Left renal cortex interstitium (tissue), 4 donors: Measurements from ENCODE around the gene FBXO46. TPM values are rescaled to one million over a fixed set of nuclear protein-coding genes. Genes with fewer than 3 reads are reported as not detected.
"Not testable (repeated sequence)": the region's sequence is repeated elsewhere in the genome, so short reads cannot be mapped to it uniquely, and the experiment has no call there.

Source experiments
- DNase-seq, 4 donors: peaks; one replicate each; pipeline ENCODE4 v3.0.0-alpha.2; 2013; ENCODE audit warnings: low read depth in 4 of 4, low spot score in 2 of 4, missing footprints in 1 of 4
- polyA plus RNA-seq, 4 donors: library from polyadenylated mRNA; unstranded; fragments of 120-200 nt; gene quantifications; one replicate each; pipeline ENCODE4 v1.2.1, GENCODE V29; 2013; ENCODE audit not compliant: insufficient read length in 4 of 4

Gene FBXO46
- polyA plus RNA-seq, 4 donors, result 10.7 to 24.0 (median 20.3) TPM

DNA sequence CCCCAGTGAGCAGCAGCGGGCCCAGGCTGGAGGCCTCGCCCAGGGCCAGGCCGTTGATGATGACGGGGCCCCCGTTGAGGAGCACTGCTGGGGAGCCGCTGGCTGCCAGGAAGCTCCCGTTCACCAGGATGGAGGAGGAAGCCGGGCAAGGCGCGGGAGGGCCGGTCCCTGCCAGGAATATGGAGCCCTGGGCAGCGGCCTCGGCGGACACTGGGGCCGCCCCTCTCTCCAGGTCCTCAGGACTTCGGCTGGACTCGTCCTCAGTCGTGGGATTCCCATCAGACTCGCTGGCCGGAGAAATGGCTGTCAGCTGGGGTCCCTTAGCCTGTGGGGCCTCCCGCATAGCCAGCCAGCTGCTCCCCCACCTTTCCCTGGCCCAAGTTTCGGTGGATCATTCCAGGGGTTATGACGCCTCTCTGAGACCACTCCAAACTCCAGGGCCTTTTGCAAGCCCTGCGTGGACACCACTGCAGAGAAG, 36.2 kb upstream of the FBXO46 start:
- DNase-seq, result no peak

DNA sequence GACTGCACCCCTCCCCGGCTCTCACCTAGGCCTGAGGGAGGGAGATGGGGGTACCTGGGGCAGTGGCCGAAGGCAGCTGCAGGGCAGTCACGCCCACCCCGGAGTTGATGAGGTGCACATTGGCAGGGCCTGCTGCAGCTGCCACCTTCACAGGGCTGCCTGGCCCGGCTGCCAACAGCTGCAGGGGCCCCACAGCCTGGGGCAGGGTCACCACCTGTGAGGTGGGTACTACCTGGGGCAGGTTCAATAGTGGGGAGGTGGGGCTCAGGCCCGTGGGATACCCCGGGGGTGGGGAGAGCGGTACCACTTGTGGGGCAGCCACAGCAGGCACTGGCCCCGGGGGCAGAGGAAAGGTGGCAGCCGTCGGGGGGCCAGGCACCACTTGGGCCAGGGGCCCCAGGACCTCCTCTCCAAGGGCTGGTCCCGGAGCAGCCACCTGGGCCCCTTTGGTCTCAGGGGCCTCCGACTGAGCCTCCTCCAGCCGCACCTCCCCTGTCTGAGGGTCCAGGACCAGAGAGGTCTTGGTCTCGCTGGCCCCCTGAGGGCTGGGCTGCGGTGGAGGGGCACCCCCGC, 35.7 kb upstream of the FBXO46 start:
- DNase-seq, result no peak

DNA sequence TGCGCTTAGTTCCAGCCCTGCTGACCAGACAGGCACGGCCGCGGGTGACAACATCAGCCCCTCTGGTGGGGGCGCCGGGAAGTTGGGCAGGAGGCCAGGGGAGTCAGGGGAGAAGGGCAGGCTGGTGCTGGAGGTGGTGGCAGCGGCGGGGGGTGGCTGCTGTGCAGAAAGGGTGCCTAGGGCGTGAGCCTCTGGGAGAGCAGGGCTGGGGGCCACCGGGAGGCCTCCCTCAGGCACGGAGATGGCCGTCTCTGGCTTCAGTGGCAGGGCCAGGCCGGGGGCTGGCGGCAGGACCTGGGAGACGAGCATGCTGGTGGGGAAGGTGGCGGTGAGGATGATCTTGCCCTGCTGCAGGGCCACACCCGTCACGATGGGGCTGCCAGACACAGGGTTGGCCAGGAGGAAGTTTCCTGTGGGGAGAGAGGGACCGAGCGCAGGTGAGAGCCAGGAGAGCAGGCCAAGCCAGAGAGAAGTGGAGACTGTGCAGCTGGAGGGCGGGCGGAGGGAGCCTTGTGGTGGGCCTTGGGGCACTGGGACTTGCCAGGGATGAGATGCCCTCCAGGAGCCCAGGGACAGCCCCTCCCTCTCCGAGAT, 35.1 kb upstream of the FBXO46 start:
- no peak for DNase-seq

DNA sequence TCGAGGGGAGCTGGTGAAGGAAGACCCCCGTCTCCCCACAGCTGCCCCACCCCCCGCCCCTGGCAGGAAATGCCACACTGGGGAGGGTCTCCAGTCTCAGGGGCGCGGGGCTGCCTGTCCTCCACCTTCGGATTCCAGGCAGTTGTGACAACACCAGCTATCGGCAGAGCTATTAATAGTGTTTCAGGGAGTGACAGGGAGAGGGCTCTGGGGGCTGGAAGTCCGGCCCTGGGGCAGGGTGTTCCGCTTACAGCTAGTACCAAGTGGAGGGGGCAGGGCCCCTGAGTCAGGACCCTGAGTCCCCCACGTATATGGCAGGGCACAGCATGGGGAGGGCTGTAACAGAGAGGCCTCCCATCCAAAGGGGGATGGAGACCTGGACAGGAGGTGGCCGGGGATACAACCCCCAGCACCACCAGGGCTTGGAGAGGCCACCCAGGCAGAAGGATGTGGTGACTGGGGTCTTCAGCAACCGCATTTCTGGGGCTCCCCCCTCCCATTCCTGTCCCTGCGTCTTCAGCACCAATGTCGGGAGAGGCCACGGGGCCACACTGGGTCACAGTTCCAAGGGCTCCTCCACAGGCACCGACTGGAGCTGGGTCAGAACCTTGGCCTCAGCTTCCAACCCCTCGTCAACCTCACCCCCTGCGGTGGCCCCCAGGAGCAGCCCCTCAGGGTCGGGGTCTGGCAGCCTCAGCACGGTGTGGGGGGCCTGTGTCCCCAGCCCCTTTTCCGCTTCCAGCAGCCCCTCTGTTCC, 34.4 kb upstream of the FBXO46 start:
- DNase-seq, result no peak

DNA sequence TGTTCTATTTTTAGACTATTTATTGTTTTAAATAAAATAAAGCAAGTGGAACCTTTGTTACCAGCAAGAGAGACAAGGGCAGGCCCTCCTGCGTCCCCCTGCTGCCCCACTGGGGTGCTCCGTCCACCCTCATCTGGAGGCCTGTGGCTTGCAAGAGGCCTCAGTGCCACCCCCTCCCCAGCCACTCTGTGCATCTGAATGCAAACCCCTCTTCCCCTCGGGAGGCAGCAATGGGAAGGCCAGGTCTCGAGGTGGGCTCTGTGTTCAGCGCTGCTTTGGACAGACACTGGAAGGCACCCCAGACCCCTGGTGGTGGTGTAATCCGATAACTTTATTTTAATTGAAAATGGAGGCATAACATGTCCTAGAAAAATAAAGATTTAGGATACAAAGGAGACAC, 33.8 kb upstream of the FBXO46 start:
- DNase-seq, result no peak

DNA sequence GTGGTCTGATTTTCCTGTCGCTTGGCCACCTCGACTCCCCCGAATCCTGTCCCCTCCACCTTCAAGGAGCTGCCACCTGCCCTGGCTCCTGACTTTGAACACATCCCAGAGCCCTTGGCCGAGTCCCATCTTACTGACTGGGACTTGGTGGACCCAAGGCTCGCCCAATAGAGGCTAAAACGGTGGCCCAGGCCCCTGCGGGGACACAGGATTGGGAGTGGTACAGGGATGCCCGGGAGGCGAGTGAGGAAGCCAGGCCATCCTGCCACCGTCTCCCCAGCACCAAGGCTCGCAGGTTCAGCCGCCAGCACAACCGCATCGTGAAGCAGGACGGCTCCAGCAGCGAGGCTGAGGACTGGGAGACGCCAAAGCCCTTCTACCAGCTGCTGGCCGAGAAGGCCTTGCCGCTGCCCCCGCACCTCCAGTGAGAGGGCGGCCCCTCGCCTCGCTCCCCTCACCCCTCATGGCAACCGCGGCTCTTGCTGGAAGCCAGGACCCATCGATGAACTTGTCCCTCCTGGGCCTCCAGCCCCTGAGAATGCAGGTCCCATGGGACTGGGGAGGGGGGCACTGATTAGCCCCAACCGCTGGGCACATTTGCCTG, 33.1 kb upstream of the FBXO46 start:
- DNase-seq, result no peak

DNA sequence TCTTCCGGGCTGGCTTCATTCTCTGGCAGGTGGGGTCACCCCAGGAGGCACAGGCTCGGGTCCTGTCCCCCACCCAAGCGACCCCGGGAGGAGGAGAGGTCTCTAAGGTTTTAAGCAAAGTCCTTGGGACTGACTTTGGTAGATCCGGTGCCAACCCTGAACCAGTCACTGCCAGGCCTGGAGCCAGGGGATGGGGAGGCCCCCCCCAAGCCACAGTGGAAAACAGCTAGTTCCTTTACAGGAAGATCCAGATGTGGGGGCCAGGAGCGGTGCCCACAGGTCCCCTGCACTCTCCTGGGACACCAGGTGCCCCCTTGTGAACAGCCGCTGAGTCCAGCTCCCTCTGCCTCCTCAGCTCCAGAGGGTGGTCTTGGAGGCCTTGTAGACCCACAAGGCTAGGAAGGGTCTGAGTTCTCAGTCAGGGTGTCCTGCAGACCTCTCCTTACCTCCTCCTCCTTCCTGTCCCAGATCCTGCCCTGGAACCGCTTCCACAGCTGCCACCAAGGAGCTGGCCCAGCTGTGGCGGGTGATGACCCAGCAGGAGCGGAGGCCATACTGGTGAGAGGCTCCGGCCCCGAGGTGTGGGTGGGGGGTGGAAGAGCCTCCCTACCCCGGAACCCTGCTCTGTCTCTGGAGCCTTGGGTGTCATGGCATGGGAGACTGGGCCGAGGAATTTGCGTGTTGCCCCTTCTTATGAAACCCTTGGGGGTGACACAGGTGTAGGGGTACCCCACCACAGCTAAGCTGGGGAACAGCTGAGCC, 32.4 kb upstream of the FBXO46 start:
- DNase-seq, result no peak

DNA sequence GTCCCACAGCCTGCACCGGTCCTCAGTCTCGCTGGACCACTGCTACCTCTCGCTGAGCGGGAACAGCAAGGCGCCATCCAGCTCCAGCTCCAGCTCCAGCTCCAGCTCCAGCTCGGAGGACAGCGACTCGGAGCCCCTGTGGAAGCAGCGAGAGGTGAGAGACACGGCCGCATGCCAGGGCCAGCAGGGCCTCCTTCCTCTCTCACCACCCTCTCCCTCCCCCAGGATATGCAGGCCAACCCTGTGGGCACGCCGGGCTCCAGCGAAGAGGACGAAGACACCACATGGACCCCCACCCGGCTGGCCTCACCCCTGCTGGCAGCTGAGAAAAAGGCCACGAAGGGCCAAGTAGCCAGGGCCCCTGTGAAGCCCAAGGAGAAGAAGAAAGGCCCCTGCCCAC, 31.0 kb upstream of the FBXO46 start:
- DNase-seq, result no peak

DNA sequence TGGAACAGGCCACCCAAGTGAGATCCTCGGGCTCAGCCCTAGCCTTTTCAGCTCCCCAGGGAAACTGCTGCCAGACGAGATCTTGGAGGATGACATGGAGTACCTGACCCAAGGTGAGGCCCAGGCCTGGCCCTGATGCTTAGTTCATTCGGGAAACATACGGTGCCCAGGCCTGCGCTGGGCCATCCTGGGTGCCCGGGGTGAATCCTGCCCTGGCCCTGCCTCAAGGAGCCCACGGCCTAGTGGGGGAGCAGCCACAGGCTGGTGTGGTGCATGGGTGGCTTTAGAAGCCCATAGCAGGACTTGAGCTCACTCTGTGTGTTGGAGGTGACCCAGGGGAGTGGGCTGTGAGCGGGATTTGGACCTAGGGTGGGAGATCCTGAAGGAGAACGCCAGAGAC, 28.2 kb upstream of the FBXO46 start:
- no peak for DNase-seq

DNA sequence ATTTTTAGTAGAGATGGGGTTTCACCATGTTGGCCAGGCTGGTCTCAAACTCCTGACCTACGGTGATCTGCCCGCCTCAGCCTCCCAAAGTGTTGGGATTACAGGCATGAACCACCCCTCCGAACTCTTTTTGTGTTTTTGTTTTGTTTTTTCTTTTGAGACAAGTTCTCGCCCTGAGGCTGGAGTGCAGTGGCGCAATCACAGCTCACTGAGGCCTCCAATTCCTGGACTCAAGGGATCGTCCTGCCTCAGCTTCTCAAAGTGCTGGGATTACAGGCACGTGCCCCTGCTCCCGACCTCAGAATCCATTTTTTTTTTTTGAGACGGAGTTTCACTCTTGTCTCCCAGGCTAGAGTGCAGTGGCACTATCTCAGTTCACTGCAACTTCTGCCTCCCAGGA, 27.0 kb upstream of the FBXO46 start:
- no peak for DNase-seq

DNA sequence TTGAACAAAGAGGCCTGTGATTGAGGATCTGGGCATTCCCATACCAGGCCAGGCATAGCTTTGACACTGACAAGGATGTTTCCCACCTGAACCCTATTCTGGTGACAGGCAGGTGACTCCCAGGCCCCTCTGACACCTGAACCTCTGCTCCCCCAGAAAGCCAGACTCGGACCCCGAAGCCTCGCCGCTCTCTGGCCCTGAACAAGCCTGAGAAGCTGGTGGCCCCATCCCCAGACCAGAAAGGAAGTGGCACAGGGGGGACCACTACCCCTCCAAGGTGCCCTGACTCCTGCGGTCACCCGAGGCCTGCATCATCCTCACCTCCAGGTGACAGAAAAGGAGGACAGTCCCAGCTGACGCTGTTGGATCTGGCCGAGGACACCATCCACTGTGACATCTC, 23.6 kb upstream of the FBXO46 start:
- no peak for DNase-seq

DNA sequence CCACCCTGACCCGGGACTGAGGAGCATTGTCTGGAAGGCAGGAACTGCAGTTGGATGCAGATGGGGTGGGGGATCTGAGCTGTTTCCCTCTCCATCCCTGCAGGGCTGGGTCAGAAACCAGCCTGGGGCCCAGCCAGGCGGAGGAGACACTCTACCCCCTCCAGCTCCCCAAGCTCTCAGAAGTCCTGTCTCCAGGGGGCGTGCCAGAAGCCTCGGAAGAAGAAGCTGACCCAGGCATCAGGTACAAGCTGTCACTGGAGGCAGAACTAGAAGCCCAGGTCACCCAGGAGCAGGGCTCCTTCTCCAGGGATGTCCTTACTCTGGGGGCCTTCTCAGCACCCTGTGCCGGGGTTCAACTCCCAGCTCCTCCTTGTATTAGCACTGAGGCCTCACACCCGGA, 22.9 kb upstream of the FBXO46 start:
- no peak for DNase-seq

DNA sequence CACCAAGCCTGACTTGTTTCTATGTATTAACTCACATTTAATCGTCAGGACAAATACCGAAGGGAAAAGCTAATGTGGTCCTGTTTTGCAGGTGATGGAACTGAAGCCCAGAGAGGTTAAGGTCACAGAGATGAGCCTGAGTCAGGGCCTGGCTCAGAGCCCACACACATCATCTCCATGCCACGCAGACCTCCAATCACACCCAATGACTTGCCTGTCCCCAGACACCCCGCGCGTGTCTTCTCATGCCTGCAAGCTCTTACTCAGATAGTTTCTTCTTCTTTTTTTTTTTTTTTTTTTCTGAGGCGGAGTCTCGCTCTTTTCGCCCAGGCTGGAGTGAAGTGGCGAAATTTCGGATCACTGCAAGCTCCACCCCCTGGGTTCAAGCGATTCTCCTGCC, 21.9 kb upstream of the FBXO46 start:
- DNase-seq, result no peak

DNA sequence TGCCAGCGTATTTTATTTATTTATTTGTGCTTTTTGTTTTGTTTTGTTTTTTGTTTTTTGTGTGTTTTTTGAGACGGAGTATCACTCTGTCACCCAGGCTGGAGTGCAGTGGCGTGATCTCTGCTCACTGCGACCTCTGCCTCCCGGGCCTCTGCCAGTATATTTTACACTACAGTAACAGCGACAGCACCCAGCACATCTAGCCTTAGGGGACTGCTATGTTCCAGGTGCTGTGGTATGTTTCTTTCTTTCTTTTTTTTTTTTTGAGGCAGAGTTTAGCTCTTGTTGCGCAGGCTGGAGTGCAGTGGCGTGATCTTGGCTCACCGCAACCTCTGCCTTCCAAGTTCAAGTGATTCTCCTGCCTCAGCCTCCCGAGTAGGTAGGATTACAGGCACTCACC, 20.8 kb upstream of the FBXO46 start:
- DNase-seq, result not testable (repeated sequence)

DNA sequence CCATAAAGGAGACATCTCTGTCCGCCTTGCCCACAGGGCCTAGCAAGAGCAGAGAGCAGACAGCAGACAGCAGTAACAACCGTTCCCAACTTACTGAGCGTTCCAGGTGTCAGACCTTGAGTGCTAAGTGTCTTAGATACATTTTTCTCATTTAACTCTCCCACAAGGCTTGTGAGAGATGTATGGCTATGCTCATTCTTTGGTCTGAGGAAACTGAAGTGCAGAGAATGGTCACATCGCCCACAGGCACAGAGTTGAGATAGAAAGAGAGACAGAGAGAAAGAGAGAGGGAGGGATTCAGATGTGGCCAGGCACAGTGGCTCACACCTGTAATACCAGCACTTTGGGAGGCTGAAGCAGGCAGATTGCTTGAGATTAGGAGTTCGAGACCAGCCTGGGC, 16.8 kb upstream of the FBXO46 start:
- DNase-seq, result no peak

DNA sequence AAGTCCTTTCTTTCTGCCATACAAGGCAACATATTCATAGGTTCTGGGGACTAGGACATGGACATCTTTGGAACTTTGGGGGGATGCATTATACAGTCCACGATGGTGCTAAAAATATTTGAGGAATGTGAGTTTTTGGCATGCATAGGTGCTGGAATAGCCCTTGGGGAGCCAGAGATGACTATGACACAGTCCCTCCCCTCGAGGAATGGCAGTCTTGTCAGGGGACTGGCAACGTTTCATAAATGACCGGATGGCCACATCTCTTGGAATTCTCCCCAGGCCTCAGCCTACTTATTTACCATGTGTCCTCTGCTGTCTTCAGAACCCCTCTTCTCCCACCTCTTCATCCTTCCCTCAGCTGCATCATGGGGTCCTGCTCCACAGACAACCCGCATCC, 16.2 kb upstream of the FBXO46 start:
- DNase-seq, result no peak

DNA sequence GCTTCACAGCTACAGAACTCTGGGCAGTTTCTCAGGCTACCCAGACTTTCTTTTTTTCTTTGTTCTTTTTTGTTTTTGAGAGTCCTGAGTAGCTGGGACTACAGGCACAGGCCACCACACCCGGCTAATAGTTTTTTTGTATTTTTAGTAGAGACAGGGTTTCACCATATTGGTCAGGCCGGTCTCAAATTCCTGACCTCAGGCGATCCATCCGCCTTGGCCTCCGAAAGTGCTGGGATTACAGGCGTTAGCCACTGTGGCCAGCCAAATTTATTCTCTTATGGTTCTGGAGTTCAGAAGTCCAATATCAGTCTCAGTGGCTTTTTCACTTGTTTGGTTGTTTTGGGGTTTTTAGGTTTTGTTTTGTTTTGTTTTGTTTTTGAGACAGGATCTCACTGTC, 14.9 kb upstream of the FBXO46 start:
- DNase-seq, result no peak

DNA sequence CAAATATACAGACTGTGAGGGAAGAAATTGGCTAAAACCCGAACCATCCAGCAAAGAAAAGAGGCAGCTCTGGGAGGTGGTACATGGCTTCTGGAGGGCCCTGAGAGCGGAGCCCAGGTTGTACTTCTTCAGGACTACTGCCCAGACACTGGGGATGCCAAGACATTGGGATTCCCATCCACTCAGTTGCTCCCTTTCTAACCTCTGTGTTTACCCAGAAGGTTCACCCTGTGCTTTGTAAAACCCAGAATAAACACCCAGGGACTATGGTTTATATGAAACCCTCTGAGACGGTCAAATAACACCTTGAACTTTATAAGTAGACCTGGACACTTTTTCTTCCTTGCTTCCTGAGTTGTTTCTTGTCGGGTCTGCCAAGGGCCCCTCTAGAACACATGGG, 12.3 kb upstream of the FBXO46 start:
- DNase-seq, result no peak

DNA sequence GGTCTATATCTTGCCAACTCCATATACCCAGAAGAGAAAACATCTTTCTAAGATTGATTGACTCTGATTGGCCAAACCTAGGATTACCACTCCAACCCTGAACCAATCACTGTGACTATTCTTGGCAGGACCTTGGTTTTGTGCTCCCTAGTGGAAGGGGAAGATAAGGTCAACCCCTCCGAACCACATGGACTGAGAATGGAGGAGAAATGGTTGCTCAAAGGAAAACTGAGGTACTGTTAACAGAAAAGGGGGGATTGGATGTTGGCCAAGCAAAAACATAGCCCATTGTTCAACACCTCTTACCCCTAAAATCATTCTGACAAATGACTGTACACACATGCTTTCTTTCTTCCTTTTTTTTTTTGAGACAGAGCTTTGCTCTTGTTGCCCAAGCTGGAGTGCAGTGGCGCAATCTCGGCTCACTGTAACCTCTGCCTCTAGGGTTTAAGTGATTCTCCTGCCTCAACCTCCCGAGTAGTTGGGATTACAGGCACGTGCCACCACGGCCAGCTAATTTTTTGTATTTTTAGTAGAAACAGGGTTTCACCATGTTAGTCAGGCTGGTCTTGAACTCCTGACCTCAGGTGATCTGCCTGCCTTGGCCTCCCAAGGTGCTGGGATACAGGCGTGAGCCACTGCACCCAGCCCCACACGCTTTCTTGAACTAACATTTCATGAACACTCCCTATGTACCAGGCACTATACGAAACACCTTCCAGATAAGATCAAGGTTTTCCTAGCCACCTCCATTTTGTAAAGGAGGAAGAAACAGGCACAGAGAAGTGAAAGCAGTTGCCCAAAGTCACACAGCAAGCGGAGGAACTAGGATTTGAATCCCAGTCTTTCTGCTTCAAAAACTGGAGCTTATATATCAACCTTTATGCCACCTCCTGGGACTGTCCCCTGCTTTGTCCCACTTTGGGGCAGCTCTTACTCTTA, 9.1 kb upstream of the FBXO46 start:
- no peak for DNase-seq
